GM19324 (cell line): ENCODE results near the gene CTF1.

Experiments
- ATAC-seq: cut with Tn5 transposase; IDR thresholded peaks from one replicate; pipeline ENCODE4 v1.9.1; 2021; ENCODE audit warnings: mild to moderate bottlenecking, moderate library complexity; ENCODE audit not compliant: unreplicated experiment, low FRiP score

Gene CTF1

GRCh38 chr16:30951193-30951592 lies 54.8 kb downstream of the CTF1 start:
- no peak for ATAC-seq

- no peak for ATAC-seq
These were observed 55.3 kb downstream of the CTF1 start for GRCh38 chr16:30951750-30952149.

GRCh38 chr16:30953111-30953510 lies 56.7 kb downstream of the CTF1 start:
- no peak for ATAC-seq
